ENCODE measurements around the gene LGR6. TPM values are rescaled to one million over a fixed set of nuclear protein-coding genes. Genes with fewer than 3 reads are reported as not detected.

The LGR6 gene
- total RNA-seq, 1 donor from 2014 or later: 1.8 TPM

GRCh38 chr1:202355944-202356553 lies 162.4 kb downstream of the LGR6 start:
- H3K27ac Mint-ChIP-seq (ENCODE audit: unreplicated experiment): no peak overlapping the region
- no peak for TF ChIP-seq CTCF (IDR thresholded peaks at IDR 0.05)
- no peak overlapping the region for H3K4me3 Mint-ChIP-seq (ENCODE audit: unreplicated experiment)
- H3K4me1 Mint-ChIP-seq (ENCODE audit: low read depth): peaks cover 4% of the 10 kb centered on the region
- H3K36me3 Mint-ChIP-seq (ENCODE audit: low read depth): no peaks in the 10 kb centered on the region
- no peaks in the 10 kb centered on the region for H3K27me3 Mint-ChIP-seq (ENCODE audit: low read depth)
- no peak for DNase-seq (ENCODE audit: low spot score)
- no peaks in the 10 kb centered on the region for H3K9me3 Mint-ChIP-seq (ENCODE audit: low read depth)

GRCh38 chr1:202357506-202357905 lies 163.9 kb downstream of the LGR6 start:
- H3K4me1 Mint-ChIP-seq (ENCODE audit: low read depth): no peaks in the 10 kb centered on the region

GRCh38 chr1:202361224-202361623 lies 167.6 kb downstream of the LGR6 start:
- Mint-ChIP-seq H3K27ac (ENCODE audit: unreplicated experiment) (no peak overlapping the region), H3K9me3 (ENCODE audit: low read depth) (no peaks in the 10 kb centered on the region), H3K4me1 (ENCODE audit: low read depth) (peaks cover 8% of the 10 kb centered on the region), H3K27me3 (ENCODE audit: low read depth) (no peaks in the 10 kb centered on the region), H3K36me3 (ENCODE audit: low read depth) (no peaks in the 10 kb centered on the region), H3K4me3 (ENCODE audit: unreplicated experiment) (no peak overlapping the region)
- no peak for DNase-seq (ENCODE audit: low spot score)
- no peak for TF ChIP-seq CTCF (IDR thresholded peaks at IDR 0.05)

More at GRCh38 chr1:202357506-202357905, 163.9 kb downstream of the LGR6 start:
- no peak overlapping the region for H3K27ac Mint-ChIP-seq (ENCODE audit: unreplicated experiment)
- H3K4me3 Mint-ChIP-seq (ENCODE audit: unreplicated experiment): no peak overlapping the region
- H3K36me3 Mint-ChIP-seq (ENCODE audit: low read depth): no peaks in the 10 kb centered on the region
- no peak for TF ChIP-seq CTCF (IDR thresholded peaks at IDR 0.05)
- no peaks in the 10 kb centered on the region for H3K27me3 Mint-ChIP-seq (ENCODE audit: low read depth)
- no peaks in the 10 kb centered on the region for H3K9me3 Mint-ChIP-seq (ENCODE audit: low read depth)
- no peak for DNase-seq (ENCODE audit: low spot score)

- Mint-ChIP-seq H3K36me3 (ENCODE audit: low read depth) (no peaks in the 10 kb centered on the region), H3K27ac (ENCODE audit: unreplicated experiment) (no peak overlapping the region), H3K4me1 (ENCODE audit: low read depth) (peaks cover 8% of the 10 kb centered on the region), H3K27me3 (ENCODE audit: low read depth) (no peaks in the 10 kb centered on the region), H3K9me3 (ENCODE audit: low read depth) (no peaks in the 10 kb centered on the region), H3K4me3 (ENCODE audit: unreplicated experiment) (no peak overlapping the region)
- DNase-seq (ENCODE audit: low spot score): no peak
- no peak for TF ChIP-seq CTCF (IDR thresholded peaks at IDR 0.05)
These were observed 168.1 kb downstream of the LGR6 start for GRCh38 chr1:202361701-202362100.

GRCh38 chr1:202362212-202362611 lies 168.6 kb downstream of the LGR6 start:
- Mint-ChIP-seq H3K27ac (ENCODE audit: unreplicated experiment) (no peak overlapping the region), H3K4me3 (ENCODE audit: unreplicated experiment) (no peak overlapping the region), H3K9me3 (ENCODE audit: low read depth) (no peaks in the 10 kb centered on the region), H3K27me3 (ENCODE audit: low read depth) (no peaks in the 10 kb centered on the region), H3K36me3 (ENCODE audit: low read depth) (no peaks in the 10 kb centered on the region), H3K4me1 (ENCODE audit: low read depth) (peaks cover 8% of the 10 kb centered on the region)
- DNase-seq (ENCODE audit: low spot score): no peak
- no peak for TF ChIP-seq CTCF (IDR thresholded peaks at IDR 0.05)
